Gastrocnemius medialis (tissue), 4 donors: ENCODE results near the gene OSTN.

ENCODE experiments used
- POLR2A ChIP-seq, 2 donors: fragments of 450-650 bp; IDR thresholded peaks; one replicate each; pipeline ENCODE4 v1.6.1; 2017; ENCODE audit warnings: antibody characterized with exemption in 2 of 2, mild to moderate bottlenecking in 2 of 2, moderate library complexity in 2 of 2
- TF ChIP-seq, protein P1 (sequence below), 5 experiments: fragments of 450-650 bp in 3 of 5; fragments of 200-600 bp in 2 of 5; sonication (generic) in 2 of 5; IDR thresholded peaks in 4 of 5; conservative IDR thresholded peaks in 1 of 5; 1 replicate in 4 of 5; 2 replicates in 1 of 5; pipeline ENCODE4 v1.5.1; 2016 to 2019; ENCODE audit warnings: antibody characterized with exemption in 5 of 5, mild to moderate bottlenecking in 3 of 5, moderate library complexity in 3 of 5

DNA sequence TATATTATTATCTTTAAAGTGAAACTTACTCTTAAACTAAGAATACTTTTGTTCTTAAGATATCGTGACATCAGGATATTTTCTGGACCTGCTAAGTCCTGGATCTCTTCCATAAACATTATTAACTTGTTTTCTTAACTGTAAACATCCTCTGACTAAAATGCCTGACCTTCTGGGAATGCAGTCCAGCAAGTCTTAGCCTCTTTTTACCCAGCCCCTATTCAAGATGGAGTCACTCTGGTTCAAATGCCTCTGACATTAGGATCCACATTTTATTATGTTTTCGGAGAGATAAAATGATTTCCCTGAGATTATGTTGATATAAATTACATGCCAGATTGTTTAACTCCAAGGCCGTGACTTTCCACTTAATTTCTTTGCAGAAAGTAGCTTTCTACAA lies 37.6 kb downstream of the OSTN start:
- TF ChIP-seq, protein P1, sequence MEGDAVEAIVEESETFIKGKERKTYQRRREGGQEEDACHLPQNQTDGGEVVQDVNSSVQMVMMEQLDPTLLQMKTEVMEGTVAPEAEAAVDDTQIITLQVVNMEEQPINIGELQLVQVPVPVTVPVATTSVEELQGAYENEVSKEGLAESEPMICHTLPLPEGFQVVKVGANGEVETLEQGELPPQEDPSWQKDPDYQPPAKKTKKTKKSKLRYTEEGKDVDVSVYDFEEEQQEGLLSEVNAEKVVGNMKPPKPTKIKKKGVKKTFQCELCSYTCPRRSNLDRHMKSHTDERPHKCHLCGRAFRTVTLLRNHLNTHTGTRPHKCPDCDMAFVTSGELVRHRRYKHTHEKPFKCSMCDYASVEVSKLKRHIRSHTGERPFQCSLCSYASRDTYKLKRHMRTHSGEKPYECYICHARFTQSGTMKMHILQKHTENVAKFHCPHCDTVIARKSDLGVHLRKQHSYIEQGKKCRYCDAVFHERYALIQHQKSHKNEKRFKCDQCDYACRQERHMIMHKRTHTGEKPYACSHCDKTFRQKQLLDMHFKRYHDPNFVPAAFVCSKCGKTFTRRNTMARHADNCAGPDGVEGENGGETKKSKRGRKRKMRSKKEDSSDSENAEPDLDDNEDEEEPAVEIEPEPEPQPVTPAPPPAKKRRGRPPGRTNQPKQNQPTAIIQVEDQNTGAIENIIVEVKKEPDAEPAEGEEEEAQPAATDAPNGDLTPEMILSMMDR (IDR thresholded peaks at IDR 0.05 in 4 of 5, conservative IDR thresholded peaks at IDR 0.05 in 1 of 5), result no peak
- TF ChIP-seq POLR2A (IDR thresholded peaks at IDR 0.05), result no peak
